Activated CD8-positive, alpha-beta memory T cell treated with anti-CD3 and anti-CD28 coated beads, Interleukin-2, amount 50 U/mL, for 4 hours (primary cell): ENCODE data around the gene THSD8.
A peak's percentile ranks its signal among the peaks of the same experiment; 100 is the strongest.

Experiments used
- DNase-seq: peaks from one replicate; pipeline ENCODE4 v3.0.0-alpha.2; 2020

The THSD8 gene

GRCh38 chr19:12779162-12779993, 22.5 kb upstream of the THSD8 start:
- DNase-seq: no peak

- no peak for DNase-seq
Measured at GRCh38 chr19:12782174-12782423, 19.8 kb upstream of the THSD8 start.

GRCh38 chr19:12782424-12783290, 19.2 kb upstream of the THSD8 start:
- peak; percentile 95 for DNase-seq

GRCh38 chr19:12783291-12783848, 18.5 kb upstream of the THSD8 start:
- no peak for DNase-seq

- no peak for DNase-seq
Measured at GRCh38 chr19:12783849-12784393, 17.9 kb upstream of the THSD8 start.

- DNase-seq: no peak
Measured at GRCh38 chr19:12784394-12784870, 17.4 kb upstream of the THSD8 start.

GRCh38 chr19:12784871-12785430, 16.9 kb upstream of the THSD8 start:
- DNase-seq: no peak

- DNase-seq: no peak
Measured at GRCh38 chr19:12785431-12786031, 16.3 kb upstream of the THSD8 start.

GRCh38 chr19:12786141-12786870, 15.6 kb upstream of the THSD8 start:
- DNase-seq: no peak

GRCh38 chr19:12786952-12787351, 14.9 kb upstream of the THSD8 start:
- DNase-seq: no peak

- no peak for DNase-seq
Measured at GRCh38 chr19:12787458-12787857, 14.4 kb upstream of the THSD8 start.

- DNase-seq: no peak
Measured at GRCh38 chr19:12788042-12788681, 13.7 kb upstream of the THSD8 start.

GRCh38 chr19:12788682-12789097, 13.2 kb upstream of the THSD8 start:
- DNase-seq: no peak

- no peak for DNase-seq
Measured at GRCh38 chr19:12789098-12789903, 12.6 kb upstream of the THSD8 start.

- peak; percentile 85 for DNase-seq
Measured at GRCh38 chr19:12789904-12790619, 11.8 kb upstream of the THSD8 start.

GRCh38 chr19:12790628-12791344, 11.1 kb upstream of the THSD8 start:
- no peak for DNase-seq

- peak; percentile 97 for DNase-seq
Measured at GRCh38 chr19:12791345-12792050, 10.4 kb upstream of the THSD8 start, which contains the start of gene JUNB. Gene JUNB, plus strand, starts transcription at chr19:12791486. Its CDS starts 286 bp downstream, at chr19:12791772.
